HG03457 (cell line): ENCODE measurements around the gene PROX2.

Experiments used
- ATAC-seq: cut with Tn5 transposase; IDR thresholded peaks from one replicate; pipeline ENCODE4 v1.9.1; 2021; ENCODE audit warnings: moderate number of reproducible peaks; ENCODE audit not compliant: unreplicated experiment

The PROX2 gene

DNA sequence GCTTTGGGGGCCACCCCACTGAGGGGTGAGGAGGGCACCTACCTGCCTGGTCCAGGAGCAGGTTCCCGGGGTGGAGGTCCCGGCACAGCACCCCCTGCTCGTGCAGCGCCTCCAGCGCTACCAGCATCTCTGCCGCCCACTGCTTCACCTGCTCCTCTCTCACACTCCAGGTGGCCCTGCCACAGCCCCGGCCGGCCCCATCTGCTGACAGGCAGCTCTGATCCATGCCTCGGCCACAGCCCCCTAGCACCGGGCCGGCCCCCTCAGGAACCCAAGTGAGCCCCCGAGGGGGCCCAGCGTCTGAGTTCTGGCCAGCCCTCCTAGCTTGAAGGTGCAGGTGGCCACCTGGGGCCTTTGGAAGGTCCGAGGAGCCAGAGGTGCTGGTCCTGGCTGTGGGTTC lies 33.6 kb upstream of the PROX2 start:
- ATAC-seq, result no peak

DNA sequence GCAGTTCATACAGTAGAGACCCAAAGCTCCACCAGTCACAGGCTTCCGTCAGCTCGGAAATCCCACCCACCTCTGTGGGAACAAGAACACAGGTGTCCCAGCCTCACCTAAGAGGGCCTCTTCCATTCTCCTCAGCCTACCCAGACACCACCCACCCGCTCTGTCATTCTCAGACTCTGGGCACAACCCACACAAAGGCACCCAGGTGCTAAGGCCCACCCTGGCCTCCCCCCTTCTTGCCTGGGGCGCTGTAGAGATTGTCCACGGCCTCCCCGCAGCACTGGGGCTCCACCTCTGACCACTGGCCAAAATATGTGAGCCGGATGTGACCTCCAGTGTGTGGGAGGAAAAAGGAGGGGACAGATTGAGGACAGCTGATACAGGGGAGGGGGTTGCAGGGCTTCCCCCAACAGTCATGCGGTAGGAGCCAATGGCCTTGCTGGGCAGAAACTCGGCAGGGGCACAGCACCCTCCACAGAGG lies 33.0 kb upstream of the PROX2 start:
- ATAC-seq, result no peak

DNA sequence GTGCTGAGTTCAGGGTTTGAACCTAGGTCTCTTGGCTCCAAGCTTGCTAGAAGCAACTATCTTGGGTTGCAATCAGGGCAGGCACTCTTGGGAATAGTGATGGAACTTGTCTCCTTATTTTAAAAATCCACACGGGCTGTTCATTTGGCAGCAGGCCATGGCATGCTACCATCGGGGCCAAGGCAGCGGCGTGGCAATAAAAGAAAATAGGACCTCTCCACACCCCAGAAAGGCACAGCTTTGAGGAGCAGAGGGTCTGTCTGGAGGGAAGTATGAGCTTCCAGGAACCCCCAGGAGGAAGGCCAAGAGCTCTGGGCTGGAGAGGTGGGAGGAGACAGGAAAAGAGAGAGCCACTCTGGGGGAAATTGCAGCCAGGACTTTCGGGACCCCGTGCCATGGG lies 31.8 kb upstream of the PROX2 start:
- no peak for ATAC-seq

DNA sequence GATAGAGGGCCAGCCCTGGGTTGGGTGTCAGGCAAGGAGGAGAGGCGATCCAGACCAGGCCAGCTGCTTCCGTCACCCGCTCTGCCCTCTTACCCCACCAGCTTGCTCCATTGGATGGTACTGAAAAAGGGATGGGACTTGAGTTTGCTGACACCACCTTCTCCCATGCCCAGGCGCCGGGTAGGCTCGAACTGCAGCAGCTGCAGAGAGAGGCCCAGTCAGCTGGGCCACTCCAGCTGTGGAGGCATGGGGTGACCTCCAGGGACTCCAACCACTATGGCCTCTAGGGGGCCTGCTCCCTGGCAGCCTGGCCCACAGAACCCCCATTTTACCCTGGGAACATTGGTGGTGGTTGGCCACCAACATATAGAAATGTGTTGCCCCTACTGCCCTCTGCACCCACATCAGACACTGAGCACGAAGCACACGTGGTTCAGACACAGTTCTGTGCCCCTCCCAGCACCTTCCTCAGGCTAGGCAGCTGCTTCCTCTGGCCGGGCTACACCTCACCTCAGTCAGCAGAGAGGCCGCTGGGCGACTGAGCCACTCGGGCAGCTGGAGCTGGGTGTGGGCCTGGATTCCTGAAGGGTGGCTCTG lies 31.1 kb upstream of the PROX2 start:
- no peak for ATAC-seq

DNA sequence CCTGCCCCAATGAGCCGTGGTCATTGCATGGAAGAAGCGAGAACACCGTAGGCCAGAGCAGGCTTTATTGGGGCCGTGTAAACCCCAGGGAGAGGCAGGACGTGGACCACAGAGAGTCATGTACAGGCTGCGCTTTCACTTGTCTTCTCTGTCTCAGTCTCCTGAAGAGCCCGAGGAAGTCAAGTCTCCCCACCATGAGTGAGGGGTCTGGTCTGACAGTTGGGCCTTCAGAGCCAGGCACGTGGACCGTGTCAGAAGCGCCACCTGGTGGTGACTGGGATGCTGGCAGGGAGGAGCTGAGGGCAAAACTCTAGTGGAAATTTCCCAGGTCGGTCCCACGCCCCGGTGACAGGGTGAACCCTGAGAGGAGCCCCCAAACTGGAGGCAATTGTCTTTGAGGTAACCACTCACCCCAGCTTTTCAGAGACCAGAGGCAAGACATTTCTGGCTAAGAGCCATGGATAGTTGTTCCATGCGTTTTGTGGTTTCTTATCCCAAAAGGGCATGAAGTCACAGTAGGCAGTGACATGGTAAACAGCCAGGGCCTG lies 29.7 kb upstream of the PROX2 start:
- no peak for ATAC-seq

DNA sequence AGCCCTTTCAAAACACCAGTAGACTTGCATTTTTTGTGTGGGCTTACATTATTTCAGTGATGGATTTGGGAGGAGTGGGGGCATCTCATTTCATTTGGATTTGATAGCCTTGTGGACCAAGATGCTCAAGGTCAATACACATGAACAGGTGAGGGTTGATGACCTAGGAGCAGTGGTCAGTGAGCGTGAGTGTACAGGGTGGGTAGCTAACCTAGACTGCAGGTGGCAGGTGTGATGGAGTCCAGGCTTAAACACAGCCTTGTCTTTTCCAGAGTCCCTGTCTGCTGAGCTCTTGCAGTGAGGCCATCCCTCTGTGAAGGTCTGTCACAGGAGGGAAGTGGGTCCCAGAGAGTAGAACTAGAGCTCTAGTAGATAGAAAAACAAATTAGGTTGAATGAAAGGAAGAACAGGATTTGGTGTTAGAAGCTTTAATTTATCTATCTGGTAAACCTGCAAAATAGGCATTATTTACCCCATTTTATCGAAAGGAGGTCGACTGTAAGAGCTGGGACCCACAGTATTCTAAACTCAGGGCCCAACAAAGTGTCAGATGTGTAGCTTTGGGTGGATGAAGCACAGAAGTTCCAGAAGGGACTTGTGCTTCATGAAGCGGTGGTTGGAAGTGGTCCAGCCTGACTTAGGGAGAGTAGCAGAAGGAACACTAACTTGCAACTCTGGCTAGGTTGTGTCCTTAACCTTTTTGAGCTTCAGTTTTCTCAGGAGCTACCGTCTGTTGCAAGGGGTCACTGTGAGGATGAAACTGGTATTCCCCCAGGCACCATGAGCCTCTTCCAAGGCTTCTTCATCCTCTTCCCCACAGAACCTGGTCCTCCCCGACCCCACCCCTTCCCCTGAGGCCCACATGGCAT lies 28.9 kb upstream of the PROX2 start:
- no peak for ATAC-seq

DNA sequence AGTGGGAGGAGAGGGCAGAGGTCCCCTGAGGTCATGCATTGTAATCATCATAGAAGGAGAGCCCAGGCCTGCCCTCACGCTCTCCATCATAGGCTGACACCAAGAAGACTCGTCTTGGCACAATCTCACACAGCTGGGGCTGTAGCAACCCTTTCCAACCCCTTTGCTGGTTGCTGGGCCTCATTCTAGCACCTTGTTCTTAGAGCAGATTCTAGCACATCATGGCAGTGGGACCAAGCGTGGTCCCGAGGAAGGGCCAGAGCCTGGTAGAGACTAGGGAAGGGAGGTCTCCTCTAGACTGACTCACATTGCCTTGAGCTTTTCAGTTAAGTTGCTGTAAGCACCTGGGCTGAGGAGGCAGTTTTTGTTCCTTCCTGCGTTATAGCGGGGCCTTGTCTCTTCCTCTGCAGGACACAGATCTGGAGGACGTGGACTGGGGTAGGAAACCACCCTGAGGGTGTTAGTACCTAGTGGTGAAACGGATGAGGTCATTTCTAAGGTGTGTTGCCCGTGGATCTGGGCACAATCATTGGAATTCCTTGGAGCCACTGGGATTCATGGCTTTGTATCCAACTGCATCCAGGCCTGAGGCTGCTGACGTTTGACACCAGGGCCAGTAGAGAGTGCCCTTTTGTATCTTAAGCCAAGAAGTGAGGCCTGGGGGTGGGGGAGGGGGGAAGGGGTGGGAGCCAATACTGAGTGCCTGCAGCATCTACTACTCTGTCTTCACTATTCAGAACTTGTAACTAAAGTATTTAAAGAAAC lies 27.2 kb upstream of the PROX2 start:
- no peak for ATAC-seq

DNA sequence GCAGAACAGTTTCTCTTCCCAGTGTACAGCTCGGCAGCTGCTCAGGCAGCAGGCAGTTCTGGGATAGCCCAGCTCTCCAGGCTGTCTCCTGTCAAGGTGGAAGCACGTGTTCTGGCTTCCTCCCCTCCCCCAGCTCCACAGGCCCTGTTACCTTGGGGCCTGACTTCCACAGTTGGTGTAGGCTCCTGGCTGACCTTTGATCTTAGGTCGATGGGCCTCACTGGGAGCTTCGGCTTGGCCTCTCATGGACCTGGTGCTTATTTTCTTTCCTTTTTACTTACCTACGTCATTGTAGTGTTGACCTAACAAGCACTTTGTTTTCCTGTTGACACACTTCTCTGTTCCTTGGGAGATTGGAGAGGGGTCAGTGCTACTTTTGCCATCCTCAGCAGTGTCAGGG lies 22.7 kb upstream of the PROX2 start:
- ATAC-seq, result no peak

DNA sequence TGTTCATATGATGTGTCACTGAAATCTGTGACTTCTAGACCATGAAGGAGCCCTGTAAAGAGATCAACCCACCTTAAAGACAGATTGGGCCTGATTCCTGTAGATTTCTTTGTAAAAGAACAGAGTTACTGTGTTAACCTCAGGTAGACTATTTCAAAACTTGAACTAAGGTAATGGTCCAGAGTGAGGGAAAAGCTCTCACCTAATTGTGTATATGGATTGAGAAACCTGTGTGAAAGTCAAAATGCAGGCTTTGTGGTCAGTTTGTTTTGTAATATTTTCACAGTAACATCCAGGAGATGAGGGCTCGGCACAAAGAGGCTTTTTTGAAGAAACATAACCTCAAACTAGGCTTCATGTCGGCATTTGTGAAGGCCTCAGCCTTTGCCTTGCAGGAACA lies 22.1 kb upstream of the PROX2 start:
- ATAC-seq, result no peak

DNA sequence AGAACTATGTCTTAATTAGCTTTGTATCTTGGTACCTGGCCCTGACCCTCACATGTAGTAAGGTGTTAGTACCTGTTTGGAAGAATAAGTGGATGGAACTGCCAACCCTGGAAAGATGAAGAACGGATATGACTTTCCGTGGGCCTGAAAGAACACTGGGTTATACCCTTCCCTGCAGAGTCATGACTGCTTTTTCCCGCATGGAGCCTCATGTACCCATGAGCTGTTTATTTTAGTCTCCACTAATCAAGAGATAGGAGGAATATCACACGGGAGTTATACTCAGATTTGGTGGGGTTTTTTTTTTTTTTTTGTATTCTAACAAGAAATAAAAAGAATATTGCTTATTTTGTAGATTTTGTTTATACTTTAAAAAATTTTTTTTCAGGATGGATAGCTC lies 21.7 kb upstream of the PROX2 start:
- no peak for ATAC-seq

DNA sequence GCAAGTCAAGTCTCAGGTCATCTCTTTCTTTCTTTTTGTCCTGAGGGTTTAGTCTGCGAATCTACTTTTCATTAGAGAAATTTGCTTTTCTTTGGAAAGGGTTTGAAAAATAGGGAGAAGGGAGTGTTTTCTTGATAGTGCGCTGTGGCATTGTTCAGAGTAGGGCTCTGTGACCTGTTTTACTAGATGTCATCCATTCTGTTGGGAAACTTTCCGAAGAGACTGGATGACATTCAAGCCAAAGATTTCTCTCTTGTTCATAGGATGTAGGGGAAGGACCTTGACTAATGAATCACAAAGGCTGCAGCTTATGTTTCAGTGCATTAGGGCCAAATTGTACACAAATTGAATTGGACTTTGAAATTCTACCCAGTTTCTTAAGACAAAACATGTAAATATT lies 20.5 kb upstream of the PROX2 start:
- ATAC-seq, result no peak

DNA sequence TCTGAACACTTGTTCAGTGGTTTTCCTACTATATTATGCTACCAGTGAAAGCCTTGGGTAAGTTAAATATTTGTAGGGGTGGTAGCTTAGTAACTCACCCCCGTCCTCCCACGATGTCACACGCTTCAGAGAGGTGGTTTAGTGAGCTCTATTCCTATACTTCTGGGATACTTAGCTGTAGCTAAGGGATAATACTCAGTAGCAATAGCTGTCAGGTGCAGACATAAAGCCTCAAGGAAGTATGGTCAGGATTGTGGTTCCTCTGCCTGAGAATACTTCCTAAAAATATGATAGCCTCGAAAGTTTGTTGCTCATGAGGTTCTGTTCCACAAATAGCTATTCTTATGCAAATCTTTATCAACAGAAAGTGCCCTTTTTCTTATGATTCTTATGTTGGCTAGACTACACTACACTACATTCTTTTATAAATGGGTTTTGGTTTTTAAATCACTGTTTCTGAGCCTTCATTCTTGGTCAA lies 17.7 kb upstream of the PROX2 start:
- no peak for ATAC-seq

DNA sequence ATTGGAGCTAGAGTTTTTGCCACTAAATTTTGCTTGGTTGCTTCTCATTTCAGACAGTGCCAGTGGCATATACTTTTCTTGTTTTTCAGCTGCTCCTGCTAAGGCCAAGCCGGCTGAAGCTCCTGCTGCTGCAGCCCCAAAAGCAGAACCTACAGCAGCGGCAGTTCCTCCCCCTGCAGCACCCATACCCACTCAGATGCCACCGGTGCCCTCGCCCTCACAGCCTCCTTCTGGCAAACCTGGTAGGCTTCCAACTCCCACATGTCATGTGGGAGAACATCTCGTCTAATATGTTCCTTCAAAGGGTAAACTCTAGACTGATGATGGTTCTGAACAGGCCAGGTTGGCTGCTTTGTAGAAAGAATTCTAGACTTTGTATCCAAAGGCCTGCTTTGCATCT lies 16.8 kb upstream of the PROX2 start:
- no peak for ATAC-seq

DNA sequence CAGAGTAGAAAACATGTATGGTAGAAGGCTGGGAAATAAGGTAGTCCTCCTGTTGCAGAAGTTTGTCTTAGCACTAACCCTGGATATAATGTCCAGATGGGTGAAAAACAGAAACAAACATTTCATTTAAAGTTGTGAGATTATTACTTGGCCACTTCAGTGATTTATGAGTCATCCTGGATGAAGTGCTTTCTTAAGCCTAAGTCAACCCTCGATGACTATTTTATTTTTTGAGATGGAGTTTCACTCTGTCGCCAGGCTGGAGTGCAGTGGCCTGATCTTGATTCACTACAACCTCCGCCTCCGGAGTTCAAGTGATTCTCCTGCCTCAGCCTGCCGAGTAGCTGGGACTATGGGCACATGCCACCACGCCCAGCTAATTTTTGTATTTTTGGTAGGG lies 15.9 kb upstream of the PROX2 start:
- ATAC-seq, result no peak

DNA sequence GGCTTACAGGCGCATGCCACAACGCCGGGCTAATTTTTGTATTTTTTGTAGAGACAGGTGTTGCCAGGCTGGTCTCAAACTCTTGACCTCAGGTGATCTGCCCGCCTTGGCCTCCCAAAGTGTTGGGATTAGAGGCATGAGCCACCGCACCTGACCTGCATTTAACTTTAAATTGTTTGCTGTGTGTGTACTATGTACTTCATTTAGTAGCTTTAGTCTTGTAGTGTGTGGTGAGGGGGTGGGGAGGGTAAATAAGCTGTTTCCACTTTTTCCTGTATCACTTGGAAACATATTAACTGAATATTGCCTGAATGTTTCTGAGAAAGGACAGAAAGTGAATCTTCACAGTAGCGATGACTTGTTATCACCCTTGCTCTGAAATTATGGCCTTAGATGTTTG lies 14.3 kb upstream of the PROX2 start:
- no peak for ATAC-seq

DNA sequence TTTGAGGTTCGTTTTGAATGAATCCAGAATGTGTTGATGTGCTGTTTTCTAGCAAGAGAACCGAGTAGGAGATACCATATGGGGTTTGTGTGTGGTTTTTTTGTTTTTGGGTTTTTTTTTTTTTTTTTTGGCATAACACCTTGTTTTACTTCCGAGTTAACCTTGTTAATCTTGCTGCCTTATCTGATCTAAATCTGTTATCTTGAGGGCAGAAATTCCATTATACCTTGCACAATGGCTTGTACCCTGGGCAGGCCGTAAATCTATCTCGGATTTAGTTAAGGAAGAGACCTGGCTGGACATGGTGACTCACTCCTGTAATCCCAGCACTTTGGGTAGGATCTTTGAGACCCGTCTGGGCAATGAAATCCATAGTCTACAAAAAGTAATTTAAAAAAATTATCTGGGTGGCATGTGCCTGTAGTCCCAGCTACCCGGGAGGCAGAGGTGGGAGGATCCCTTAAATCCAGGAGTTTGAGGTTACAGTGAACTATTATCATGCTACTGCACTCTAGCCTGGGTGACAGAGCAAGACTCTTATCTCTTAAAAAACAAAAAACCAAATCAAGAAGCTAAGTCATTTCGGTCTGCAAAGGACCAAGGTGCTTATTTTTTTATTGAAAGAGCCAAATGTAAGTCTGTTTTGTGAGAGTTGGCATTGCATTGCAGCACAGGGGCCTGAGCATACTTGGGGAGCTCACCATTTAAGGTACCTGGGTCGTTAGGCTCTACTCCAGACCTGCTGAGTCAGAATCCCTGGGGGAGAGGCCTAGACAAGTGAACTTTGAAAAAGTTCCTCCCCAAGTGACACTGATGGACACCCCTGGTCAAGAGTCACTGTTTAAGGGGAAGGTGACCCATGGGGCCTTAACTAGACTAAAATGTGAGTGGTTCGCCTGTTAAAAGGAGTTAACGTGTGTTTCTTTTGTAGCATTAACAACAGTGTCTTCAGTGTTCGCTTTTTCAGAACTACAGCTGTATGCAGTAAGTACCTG lies 12.5 kb upstream of the PROX2 start:
- no peak for ATAC-seq

DNA sequence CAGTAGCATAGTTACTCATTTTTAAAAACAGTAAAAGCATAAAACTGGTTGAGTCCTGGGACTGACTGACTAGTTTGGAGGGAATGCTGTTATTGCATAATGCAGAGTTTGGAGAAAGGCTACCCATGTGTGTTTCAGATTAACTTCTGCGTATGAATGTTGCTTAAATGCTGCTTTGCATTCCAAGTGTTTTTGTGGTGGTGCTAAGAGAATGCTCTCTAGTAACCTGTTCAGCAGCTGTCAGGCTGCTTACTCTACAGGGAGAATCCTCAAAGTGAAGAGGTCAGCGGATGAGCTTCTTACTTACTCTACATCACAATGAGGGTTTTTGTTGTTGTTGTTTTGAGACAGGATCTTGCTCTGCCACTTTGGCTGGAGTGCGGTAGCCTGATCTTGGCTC lies 10.1 kb upstream of the PROX2 start:
- ATAC-seq, result no peak

DNA sequence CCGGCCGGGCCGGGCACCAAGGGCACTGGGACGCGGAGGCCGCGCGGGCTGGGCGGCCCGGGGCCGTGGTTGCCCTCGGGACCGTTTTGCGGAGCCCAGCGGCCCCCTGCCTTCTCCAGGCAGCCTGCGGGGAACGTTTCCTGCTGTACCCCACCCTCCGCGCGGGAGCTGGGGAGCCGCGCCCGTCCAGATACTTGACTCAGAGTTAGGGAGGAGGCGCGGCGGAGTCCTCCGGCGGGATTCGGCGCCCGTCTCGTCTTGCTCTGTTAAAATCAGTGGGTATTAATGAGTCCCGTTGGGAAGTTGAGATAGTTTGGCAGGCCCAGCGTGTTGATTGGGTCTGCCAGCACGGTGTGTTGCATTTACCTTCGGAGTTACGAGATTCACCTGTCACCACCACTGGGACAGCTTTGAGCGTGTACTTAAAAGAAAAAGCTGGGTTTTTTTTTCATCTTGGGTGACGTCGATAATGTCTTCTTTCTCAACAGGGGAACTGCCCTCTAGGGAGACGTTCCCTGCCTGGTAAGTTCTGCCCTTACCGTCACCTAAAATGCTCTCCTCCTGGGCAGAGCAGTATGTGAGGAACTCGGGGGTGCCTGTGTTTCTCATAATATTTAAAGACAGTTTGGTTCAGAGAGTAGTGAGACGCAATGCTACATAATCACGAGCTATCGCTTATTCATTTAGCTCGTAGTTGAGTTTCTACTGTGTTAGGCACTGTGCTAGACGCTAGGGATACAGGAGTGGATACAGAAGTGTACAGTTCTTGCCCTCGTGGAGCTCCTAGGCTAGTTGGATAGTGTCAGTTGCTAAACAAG lies 6.4 kb upstream of the PROX2 start:
- ATAC-seq, result peak; percentile 35

DNA sequence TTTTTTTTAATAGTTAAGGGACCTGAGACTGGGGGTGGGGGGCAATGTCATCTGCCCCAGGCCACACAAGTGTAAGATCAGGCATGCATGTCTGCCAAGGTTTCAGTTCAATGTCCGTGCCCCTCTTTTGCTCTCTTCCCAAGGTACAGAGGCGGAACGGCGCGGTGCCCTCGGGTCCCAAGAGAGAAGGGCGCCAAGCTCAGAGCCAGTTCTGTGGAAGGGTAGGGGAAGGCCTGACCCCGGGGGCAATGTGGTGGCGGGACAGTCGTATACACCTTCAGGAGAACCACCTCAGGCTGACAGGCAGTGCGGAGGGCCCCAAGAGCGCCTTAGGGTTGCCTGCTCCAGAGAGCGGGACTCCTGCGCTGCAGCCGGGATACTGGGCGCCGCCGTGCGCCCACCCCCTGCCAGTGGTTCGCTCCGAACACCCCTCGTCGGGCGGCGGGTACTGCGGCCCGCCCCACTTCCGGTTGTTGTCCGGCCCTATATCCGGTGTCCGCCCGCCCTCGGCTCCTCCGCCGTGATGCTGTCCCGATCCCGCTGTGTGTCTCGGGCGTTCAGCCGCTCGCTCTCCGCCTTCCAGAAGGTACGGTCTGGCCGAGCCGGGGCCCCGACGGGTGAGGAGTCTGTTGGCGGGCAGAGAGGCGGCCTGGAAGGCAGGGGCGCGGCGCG lies 5.6 kb upstream of the PROX2 start, which contains the start of gene DLST:
Gene DLST, plus strand, starts transcription at position 486 of the 672 bp plus-strand sequence. Its CDS starts 38 bp downstream, at position 524.
- ATAC-seq, result peak; percentile 67
